Mucosa of rectum (tissue), 2 donors: Measurements from ENCODE around the gene CBLL2.
"Not testable (repeated sequence)": the region's sequence is repeated elsewhere in the genome, so short reads cannot be mapped to it uniquely, and the experiment has no call there.

ENCODE experiments used
- H3K27ac ChIP-seq, 2 donors: one replicate each; pipeline ENCODE4 v1.7.0; 2013; ENCODE audit warnings: inconsistent platforms in 2 of 2, low read depth in 2 of 2, low read length in 2 of 2
- H3K27me3 ChIP-seq, 2 donors: one replicate each; pipeline ENCODE4 v1.7.0; 2013; ENCODE audit warnings: low read length in 2 of 2; ENCODE audit not compliant: control insufficient read depth in 2 of 2, insufficient read depth in 2 of 2
- H3K36me3 ChIP-seq, 2 donors: one replicate each; pipeline ENCODE4 v1.7.0; 2013; ENCODE audit warnings: low read length in 2 of 2; ENCODE audit not compliant: control insufficient read depth in 2 of 2, insufficient read depth in 2 of 2
- H3K4me1 ChIP-seq, 2 donors: one replicate each; pipeline ENCODE4 v1.7.0; 2013; ENCODE audit warnings: low read length in 2 of 2, mild to moderate bottlenecking in 1 of 2; ENCODE audit not compliant: control insufficient read depth in 2 of 2, insufficient read depth in 2 of 2
- H3K4me3 ChIP-seq, 2 donors: one replicate each; pipeline ENCODE4 v1.7.0; 2013; ENCODE audit warnings: low read length in 2 of 2
- H3K9ac ChIP-seq, 2 donors: one replicate each; pipeline ENCODE4 v1.7.0; 2013; ENCODE audit warnings: low read length in 2 of 2, low read depth in 1 of 2, mild to moderate bottlenecking in 1 of 2
- H3K9me3 ChIP-seq, 2 donors: one replicate each; pipeline ENCODE4 v1.7.0; 2013; ENCODE audit warnings: low read length in 2 of 2; ENCODE audit not compliant: control insufficient read depth in 2 of 2
- donor health status: healthy.
- donor health status: Normal muscosa, but diverticular disease.

The CBLL2 gene

DNA sequence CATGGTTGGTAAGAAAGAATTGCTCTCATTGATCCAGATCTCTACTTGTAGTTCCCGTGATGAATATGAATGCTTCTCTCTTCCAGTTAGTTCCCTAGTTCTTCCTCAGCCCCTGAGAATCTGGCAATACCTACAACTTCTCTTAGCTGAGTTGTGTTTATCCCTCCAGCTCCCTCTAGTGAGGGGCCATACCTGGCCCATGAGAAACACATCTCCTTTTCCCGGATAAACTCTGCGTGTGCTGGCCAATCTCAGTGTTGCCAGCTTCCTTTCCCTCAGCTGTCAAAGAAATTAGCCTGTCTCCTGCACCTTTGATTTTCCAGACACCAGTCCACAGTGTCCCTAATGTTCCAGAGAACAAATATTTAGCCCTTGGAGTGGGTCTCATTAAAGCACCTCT is 5.7 kb downstream of the CBLL2 start:
- Histone ChIP-seq H3K27ac (no peak overlapping the region), H3K27me3 (no peaks in the 10 kb centered on the region), H3K36me3 (no peaks in the 10 kb centered on the region), H3K4me3 (no peak overlapping the region), H3K4me1 (no peaks in the 10 kb centered on the region), H3K9me3 (no peaks in the 10 kb centered on the region), H3K9ac (no peak overlapping the region)

DNA sequence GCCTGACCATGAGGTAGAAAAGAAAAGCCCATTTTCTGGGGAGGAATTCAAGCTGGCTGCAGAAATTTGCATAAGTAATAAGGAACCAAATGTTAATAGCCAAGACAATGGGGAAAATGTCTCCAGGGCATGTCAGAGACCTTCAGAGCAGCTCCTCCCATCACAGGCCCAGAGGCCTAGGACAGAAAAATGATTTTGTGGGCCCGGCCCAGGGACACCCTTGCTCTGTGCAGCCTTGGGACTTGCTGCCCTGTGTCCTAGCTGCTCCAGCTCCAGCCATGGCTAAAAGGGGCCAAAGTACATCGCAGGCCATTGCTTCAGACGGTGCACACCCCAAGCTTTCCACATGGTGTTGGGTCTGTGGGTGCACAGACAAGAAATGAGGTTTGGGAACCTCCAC is 16.5 kb downstream of the CBLL2 start:
- not testable (repeated sequence) for H3K4me1 ChIP-seq, H3K9ac ChIP-seq, H3K9me3 ChIP-seq, H3K36me3 ChIP-seq, H3K27ac ChIP-seq, H3K4me3 ChIP-seq, H3K27me3 ChIP-seq

DNA sequence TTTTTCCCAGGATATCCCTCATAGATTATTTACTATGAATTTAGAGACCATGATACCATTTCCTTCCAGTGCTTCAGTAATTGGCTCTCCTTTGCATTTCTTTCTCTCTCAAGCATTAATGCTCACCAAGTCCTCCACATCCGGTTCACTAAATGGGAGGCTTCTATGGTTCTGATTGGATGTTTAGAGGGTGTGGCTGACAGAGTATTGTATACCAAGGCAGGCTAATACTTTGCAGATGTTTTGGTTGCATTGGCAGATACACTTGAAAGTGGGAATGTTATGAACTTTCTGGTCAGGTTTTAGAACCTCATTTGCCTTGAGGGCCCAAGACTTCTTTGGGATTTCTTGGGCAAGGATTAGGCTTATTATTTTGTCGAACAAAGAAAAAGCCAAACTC is 24.2 kb downstream of the CBLL2 start:
- Histone ChIP-seq H3K4me3 (no peak overlapping the region), H3K4me1 (no peaks in the 10 kb centered on the region), H3K27me3 (no peaks in the 10 kb centered on the region), H3K27ac (no peak overlapping the region), H3K36me3 (no peaks in the 10 kb centered on the region), H3K9ac (no peak overlapping the region), H3K9me3 (no peaks in the 10 kb centered on the region)

- no peak overlapping the region for H3K9ac ChIP-seq
- H3K27me3 ChIP-seq: no peaks in the 10 kb centered on the region
- H3K27ac ChIP-seq: no peak overlapping the region
- no peaks in the 10 kb centered on the region for H3K4me1 ChIP-seq
- H3K4me3 ChIP-seq: no peak overlapping the region
- no peaks in the 10 kb centered on the region for H3K9me3 ChIP-seq
- no peaks in the 10 kb centered on the region for H3K36me3 ChIP-seq
These were observed 27.4 kb downstream of the CBLL2 start for GRCh38 chrX:22300130-22300529.

GRCh38 chrX:22310779-22311178 is 38.1 kb downstream of the CBLL2 start:
- Histone ChIP-seq H3K36me3 (no peaks in the 10 kb centered on the region), H3K9me3 (no peaks in the 10 kb centered on the region), H3K9ac (no peak overlapping the region), H3K4me1 (no peaks in the 10 kb centered on the region), H3K27me3 (no peaks in the 10 kb centered on the region), H3K4me3 (no peak overlapping the region), H3K27ac (no peak overlapping the region)

DNA sequence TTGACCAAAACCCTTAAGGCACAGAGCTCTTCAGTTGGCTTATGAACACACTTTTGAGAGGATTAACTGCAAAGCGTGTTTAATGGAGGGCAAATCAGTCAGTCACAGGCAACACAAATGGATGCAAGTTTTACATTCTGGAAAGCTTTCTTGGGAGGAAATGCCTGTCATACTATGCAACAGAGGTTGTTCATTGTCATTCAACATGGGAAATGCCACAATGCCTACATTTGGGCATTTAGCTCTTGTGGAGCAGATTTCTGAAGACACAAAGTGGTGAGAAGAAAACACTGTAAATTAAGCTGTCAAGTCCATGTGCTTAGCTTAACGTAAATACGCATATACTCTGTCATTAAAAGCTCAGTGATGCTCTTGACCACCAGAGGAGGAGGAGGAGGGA is 41.1 kb downstream of the CBLL2 start:
- Histone ChIP-seq H3K36me3 (no peaks in the 10 kb centered on the region), H3K4me1 (no peaks in the 10 kb centered on the region), H3K9me3 (no peaks in the 10 kb centered on the region), H3K27me3 (no peaks in the 10 kb centered on the region), H3K27ac (no peak overlapping the region), H3K9ac (no peak overlapping the region), H3K4me3 (no peak overlapping the region)

- Histone ChIP-seq H3K9ac (no peak overlapping the region), H3K9me3 (no peaks in the 10 kb centered on the region), H3K27me3 (no peaks in the 10 kb centered on the region), H3K4me3 (no peak overlapping the region), H3K4me1 (no peaks in the 10 kb centered on the region), H3K36me3 (no peaks in the 10 kb centered on the region), H3K27ac (no peak overlapping the region)
These were observed 41.5 kb downstream of the CBLL2 start for GRCh38 chrX:22314211-22314610.

GRCh38 chrX:22314692-22315091 is 42.0 kb downstream of the CBLL2 start:
- Histone ChIP-seq H3K4me1 (no peaks in the 10 kb centered on the region), H3K9me3 (no peaks in the 10 kb centered on the region), H3K27me3 (no peaks in the 10 kb centered on the region), H3K4me3 (no peak overlapping the region), H3K9ac (no peak overlapping the region), H3K27ac (no peak overlapping the region), H3K36me3 (no peaks in the 10 kb centered on the region)

DNA sequence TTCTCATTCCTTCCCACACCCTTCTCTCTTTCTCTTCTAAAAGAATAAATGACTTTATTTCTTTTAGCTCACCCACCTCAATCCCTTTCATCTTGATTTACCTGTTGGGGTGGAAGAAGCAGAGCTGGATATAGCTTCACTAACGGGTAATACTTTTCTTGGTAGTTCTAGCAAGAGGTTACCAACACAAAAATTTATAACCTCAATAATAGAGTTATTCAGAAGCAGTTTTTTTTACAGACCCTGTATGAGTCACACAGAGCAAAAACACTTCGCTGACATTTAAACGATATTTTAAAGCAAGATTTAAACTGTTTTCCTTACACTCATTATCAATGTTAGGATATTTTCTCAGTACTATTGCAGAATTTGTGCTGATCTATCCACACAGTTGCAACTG is 42.4 kb downstream of the CBLL2 start:
- Histone ChIP-seq H3K9me3 (no peaks in the 10 kb centered on the region), H3K27ac (no peak overlapping the region), H3K4me1 (no peaks in the 10 kb centered on the region), H3K9ac (no peak overlapping the region), H3K27me3 (no peaks in the 10 kb centered on the region), H3K36me3 (no peaks in the 10 kb centered on the region), H3K4me3 (no peak overlapping the region)

DNA sequence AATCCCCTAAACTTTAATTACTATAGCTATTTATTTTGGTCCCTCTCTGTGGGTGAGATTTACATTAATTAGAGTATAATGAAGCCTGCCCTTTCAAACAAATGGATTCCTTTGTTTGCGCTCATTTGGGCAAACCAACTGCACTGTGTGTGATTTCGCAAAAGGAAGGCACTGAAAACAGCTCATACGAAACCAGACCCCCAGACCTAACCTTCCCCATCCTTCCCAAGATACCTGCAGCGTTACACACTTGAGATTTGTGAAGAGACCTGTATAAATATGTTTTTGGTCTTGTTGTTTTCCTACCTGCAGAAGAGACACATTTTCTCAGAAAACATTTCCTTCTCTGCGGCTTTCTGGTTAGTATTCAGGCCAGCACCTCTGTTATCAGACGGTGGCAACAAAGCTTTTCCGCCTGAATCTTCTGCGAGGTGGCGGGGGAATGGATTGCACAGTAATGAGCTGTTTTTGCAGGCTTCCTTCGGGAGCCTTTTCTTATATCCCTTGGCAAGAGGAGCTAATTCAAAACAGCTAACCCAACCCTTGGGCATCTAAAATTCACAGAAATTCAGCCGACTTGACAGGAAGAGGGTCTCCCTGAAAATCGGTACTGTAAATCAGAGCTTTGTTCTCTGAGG is 47.6 kb downstream of the CBLL2 start:
- Histone ChIP-seq H3K36me3 (no peaks in the 10 kb centered on the region), H3K4me1 (no peaks in the 10 kb centered on the region), H3K4me3 (no peak overlapping the region), H3K9me3 (no peaks in the 10 kb centered on the region), H3K27ac (no peak overlapping the region), H3K9ac (no peak overlapping the region), H3K27me3 (peaks cover 0 to 3% of the 10 kb centered on the region in 2 donors)

- H3K9me3 ChIP-seq: no peaks in the 10 kb centered on the region
- H3K36me3 ChIP-seq: no peaks in the 10 kb centered on the region
- no peak overlapping the region for H3K9ac ChIP-seq
- H3K4me1 ChIP-seq: no peaks in the 10 kb centered on the region
- peaks cover 0 to 3% of the 10 kb centered on the region in 2 donors for H3K27me3 ChIP-seq
- no peak overlapping the region for H3K4me3 ChIP-seq
- H3K27ac ChIP-seq: no peak overlapping the region
These were observed 50.8 kb downstream of the CBLL2 start for GRCh38 chrX:22323541-22323940.
